GM12891 (cell line): ENCODE results near the gene NKX6-2.

ENCODE experiments used
- POLR2A ChIP-seq: IDR thresholded peaks from 2 replicates; pipeline ENCODE4 v1.6.1; 2011; ENCODE audit warnings: low read depth, low read length, control low read depth
- POLR2AphosphoS5 ChIP-seq: IDR thresholded peaks from 2 replicates; pipeline ENCODE4 v1.6.1; 2011; ENCODE audit warnings: low read depth, low read length, control low read depth
- SPI1 ChIP-seq: IDR thresholded peaks from 2 replicates; pipeline ENCODE4 v1.6.1; 2011; ENCODE audit warnings: low read depth, low read length, control low read depth
- TAF1 ChIP-seq: IDR thresholded peaks from 2 replicates; pipeline ENCODE4 v1.6.1; 2011; ENCODE audit warnings: low read depth, low read length, control low read depth

DNA sequence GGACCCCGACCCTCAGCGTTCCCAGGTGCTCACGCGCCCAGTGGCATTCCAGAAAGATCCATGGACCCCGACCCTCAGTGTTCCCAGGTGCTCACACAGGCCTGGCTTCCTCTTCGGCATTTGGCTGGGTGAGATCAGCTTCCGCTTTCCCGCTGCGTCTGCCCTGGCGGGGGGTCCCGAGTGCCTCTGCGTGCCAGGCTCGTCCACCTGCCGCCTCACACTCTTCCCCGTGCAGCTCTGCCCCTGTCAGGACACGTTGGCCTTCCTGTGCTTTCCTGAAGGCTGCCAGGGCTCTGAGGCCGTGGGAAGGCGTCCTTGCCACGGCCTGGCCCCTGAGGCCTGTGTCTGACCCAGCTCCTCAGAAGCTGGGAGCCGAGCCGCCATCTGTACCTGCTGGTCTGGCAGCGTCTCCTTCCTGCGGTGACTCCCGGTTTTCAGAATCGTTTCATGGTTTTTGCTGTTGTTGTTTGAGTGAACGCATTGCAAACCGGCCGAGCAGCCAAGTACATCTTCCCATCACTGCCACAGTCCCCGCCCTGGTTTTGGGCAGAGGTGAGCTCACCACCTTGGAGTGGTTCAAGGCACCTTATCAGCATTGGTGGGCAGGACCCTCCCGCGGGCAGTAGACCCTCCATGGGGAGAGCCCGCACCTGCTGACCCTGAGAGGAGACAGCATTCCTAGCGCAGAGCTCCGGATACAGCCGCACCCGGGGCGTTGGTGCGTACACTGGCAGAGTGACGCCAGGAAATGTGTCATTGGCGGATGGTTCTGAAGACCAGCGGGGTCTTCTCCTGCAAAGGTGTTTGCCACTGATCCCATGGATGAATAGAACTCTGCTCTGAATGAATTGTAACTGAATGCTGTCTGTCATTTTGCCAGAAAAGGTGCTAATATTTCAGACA, 17.4 kb downstream of the NKX6-2 start:
- no peak for TF ChIP-seq POLR2A
- no peak for TF ChIP-seq TAF1
- TF ChIP-seq SPI1, result no peak
- TF ChIP-seq POLR2AphosphoS5, result no peak
